GM21367 (cell line): ENCODE results near the gene DBX2.
A peak's percentile ranks its signal among the peaks of the same experiment; 100 is the strongest.
"Not testable (repeated sequence)": the region's sequence is repeated elsewhere in the genome, so short reads cannot be mapped to it uniquely, and the experiment has no call there.

Experiments
- ATAC-seq: cut with Tn5 transposase; IDR thresholded peaks from one replicate; pipeline ENCODE4 v1.9.1; 2021; ENCODE audit not compliant: unreplicated experiment

Gene DBX2

DNA sequence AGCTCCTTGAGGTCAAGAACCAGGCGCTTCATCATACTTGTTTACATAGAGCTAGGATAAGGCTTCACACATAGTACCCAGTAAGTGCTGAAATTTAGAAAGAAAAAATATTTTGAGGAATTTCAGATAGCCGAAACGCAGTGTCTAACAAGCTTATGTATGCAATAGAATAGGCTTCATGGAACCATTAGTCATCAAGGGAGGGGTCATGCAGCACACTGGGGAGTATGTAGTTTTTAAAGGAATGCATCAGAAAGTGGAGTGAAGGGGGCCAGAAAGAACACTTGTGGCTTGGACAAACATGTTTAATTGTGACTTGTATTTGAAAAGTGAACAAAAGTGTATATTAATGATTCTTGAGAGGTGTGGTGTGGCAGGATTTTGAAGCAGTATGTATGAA lies 38.1 kb downstream of the DBX2 start:
- no peak for ATAC-seq

DNA sequence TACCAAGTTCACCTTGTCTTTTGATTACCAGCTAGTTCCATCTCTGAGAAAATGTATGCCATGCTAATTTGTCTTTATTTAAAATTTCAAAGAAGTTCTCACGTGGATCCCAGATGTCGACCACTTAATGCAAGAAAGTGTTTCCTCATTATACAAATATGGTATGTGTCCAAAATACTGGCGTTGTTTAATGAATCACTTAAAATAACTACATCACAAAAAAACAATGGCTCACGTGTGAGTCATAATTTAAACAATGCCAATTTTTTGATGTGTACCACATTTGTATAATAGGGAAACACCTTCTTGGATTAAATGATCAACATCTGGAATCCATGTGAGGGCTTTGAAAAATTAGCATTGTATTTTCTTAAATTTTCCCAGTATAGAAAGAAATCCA lies 40.8 kb downstream of the DBX2 start:
- ATAC-seq = no peak

- no peak for ATAC-seq
Measured at GRCh38 chr12:45008211-45008610, 42.7 kb downstream of the DBX2 start.

- no peak for ATAC-seq
Measured at GRCh38 chr12:44999355-44999754, 51.5 kb downstream of the DBX2 start.

GRCh38 chr12:44993161-44993560 lies 57.7 kb downstream of the DBX2 start:
- ATAC-seq = no peak

GRCh38 chr12:44984863-44985262 lies 66.0 kb downstream of the DBX2 start:
- not testable (repeated sequence) for ATAC-seq

DNA sequence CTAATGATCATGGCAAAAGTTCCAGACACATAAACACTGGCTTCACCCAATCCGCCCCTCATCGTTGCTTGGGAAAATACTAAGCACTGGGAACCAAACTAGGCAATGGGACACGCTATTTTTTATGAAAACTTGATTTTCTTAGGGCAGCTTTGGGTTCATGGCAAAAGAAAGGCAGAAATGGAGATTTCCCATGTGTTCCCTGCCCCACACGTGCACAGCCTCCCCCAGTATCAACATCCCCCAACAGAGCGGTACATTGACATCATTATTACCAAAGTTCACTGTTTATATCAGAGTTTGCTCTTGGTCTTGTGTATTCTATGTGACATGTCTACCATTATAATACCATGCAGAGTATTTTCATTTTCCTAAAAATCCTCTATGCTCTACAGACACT lies 71.0 kb downstream of the DBX2 start:
- ATAC-seq = no peak

- ATAC-seq = no peak
Measured at GRCh38 chr12:44976246-44976645, 74.7 kb downstream of the DBX2 start.

GRCh38 chr12:44972746-44973421 lies 78.0 kb downstream of the DBX2 start:
- ATAC-seq = peak; percentile 87

- ATAC-seq = no peak
Measured at GRCh38 chr12:44968965-44969364, 81.9 kb downstream of the DBX2 start.
